ENCODE results near the gene LILRA1. TPM values are rescaled to one million over a fixed set of nuclear protein-coding genes. Genes with fewer than 3 reads are reported as not detected.
"Not testable (repeated sequence)": the region's sequence is repeated elsewhere in the genome, so short reads cannot be mapped to it uniquely, and the experiment has no call there.

LILRA1 gene
- total and polyA plus RNA-seq, 10 of the 15 experiments (the other 5 are each of a cell fraction or from before 2014, with no cell fraction given) = 0.04 TPM; not detected in 9

DNA sequence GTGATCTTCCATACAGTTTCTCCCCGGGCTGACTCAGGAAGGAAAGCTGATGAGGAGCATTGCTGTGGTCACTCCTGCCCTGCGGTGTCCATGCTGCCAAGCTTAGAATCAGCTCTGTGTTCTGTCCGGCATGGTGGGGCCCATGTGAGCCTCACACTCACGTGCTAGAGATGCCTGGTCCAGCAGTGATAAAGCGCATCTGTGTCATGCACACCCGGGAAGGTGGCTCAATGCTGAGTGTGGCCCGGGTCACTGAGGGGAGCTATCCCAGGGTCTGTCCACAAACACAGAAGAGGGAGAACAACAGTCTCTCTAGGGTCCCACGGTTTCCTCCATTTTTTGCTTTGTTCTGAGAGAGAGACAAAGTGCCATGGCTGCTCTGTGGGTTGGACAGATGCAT is 33.3 kb downstream of the LILRA1 start:
- CTCF ChIA-PET = interaction anchor here (1.0 to 1.5 kb wide), 2 partner anchors 48 to 145 kb away, joined by 6 read pairs; no protein-coding TSS in a partner anchor
- no peak overlapping the region for H3K4me2 ChIP-seq (ENCODE audit: control insufficient read depth, insufficient read depth)
- SMC1A ChIA-PET (ENCODE audit: uncharacterized antibody, unreplicated experiment) = interaction anchor here (0.8 to 1.7 kb wide), 4 partner anchors 9 to 68 kb away, joined by 3 to 8 read pairs (median 4); no protein-coding TSS in a partner anchor
- peaks cover 77% of the 10 kb centered on the region for H3K79me2 ChIP-seq (ENCODE audit: control insufficient read depth, insufficient read depth, low read length)
- ATAC-seq (no peak), DNase-seq (ENCODE audit: low read depth, low spot score) (no peak), FAIRE-seq (no peak)
- intact Hi-C loops (cut with micrococcal nuclease; ENCODE audit: unreplicated experiment) = no loop called here
- no peak overlapping the region for H3K27ac ChIP-seq (ENCODE audit: control insufficient read depth, insufficient read depth)
- no peaks in the 10 kb centered on the region for H3K27me3 ChIP-seq (replicated peaks in 1 of 2; ENCODE audit: control insufficient read depth in 2 of 2, insufficient read depth in 2 of 2, low read length in 1 of 2)
- no TSS peak for BruUV-seq (replicated peaks)
- TF ChIP-seq NFXL1 (IDR thresholded peaks at IDR 0.05; ENCODE audit: borderline replicate concordance) = no peak
- peak; percentile 32; the same call in 1 of the 2 replicates for TF ChIP-seq POLR2A (IDR thresholded peaks at IDR 0.05; ENCODE audit: low read depth, low read length)
- peak in 1 of 2 experiments; percentile 81; a peak in 1 of 4 replicates for TF ChIP-seq BHLHE40 (IDR thresholded peaks at IDR 0.05; ENCODE audit: borderline replicate concordance in 1 of 2, low read depth in 2 of 2, low read length in 1 of 2)
- H3K4me3 ChIP-seq = no peak overlapping the region
- H3K9me3 ChIP-seq (replicated peaks; ENCODE audit: control insufficient read depth, insufficient read depth, low read length) = no peaks in the 10 kb centered on the region; the same call in 2 of the 3 replicates
- no peak overlapping the region for H3K9ac ChIP-seq (ENCODE audit: control insufficient read depth, insufficient read depth, low read length)
- peaks cover 10 to 31% of the 10 kb centered on the region in 2 experiments; a peak in 3 of 4 replicates for H3K36me3 ChIP-seq (ENCODE audit: control insufficient read depth in 2 of 2, insufficient read depth in 2 of 2, low read length in 1 of 2)
- WGBS (ENCODE audit: insufficient coverage, insufficient replicate concordance, low lambda C conversion rate, missing lambda C conversion rate) = 91% methylated on average over 8 of the region's 8 CpGs
- no peaks in the 10 kb centered on the region for H4K20me1 ChIP-seq (ENCODE audit: control insufficient read depth, insufficient read depth)
- no peak overlapping the region for H2AFZ ChIP-seq (ENCODE audit: control insufficient read depth, low read depth, low read length)
- POLR2A ChIA-PET = interaction anchor here (0.5 to 1.8 kb wide), 3 partner anchors 9 to 34 kb away, joined by 3 to 4 read pairs (median 3); no protein-coding TSS in a partner anchor
- in situ Hi-C loops (cut with MboI) = no loop called here
- peaks cover 26% of the 10 kb centered on the region for H3K4me1 ChIP-seq (ENCODE audit: control insufficient read depth, insufficient read depth, low read length)
- RAD21 ChIA-PET (ENCODE audit: unreplicated experiment) = interaction anchor here (1.0 to 1.6 kb wide), 3 partner anchors 9 to 26 kb away, joined by 3 to 4 read pairs (median 4); no protein-coding TSS in a partner anchor

DNA sequence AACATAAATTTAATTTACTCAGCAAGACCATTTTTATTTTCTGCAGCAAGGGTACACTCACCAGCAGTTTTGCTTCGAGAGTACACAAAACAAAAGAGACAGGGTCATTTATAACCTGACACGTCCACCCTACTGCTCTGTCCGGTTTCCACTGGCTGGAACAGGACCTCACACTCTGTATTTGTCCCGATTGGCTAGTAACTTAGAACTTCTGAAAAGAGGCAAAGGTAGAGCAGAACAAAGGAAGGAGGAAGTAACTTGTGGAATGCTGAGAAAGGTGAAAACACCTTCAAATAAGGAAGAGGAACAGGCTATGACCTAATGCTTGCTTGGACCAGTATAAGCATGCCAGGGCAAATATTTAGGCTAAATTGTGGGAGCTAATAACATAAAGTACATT is 34.5 kb downstream of the LILRA1 start:
- H3K4me3 ChIP-seq; FAIRE-seq; ATAC-seq; H4K20me1 ChIP-seq (ENCODE audit: control insufficient read depth, insufficient read depth); H3K9ac ChIP-seq (ENCODE audit: control insufficient read depth, insufficient read depth, low read length); H2AFZ ChIP-seq (ENCODE audit: control insufficient read depth, low read depth, low read length); H3K9me3 ChIP-seq (replicated peaks; ENCODE audit: control insufficient read depth, insufficient read depth, low read length); H3K27me3 ChIP-seq (replicated peaks in 1 of 2; ENCODE audit: control insufficient read depth in 2 of 2, insufficient read depth in 2 of 2, low read length in 1 of 2); intact Hi-C loops (cut with micrococcal nuclease; ENCODE audit: unreplicated experiment); in situ Hi-C loops (cut with MboI); H3K27ac ChIP-seq (ENCODE audit: control insufficient read depth, insufficient read depth); DNase-seq (ENCODE audit: low read depth, low spot score): not testable (repeated sequence)
- 72% methylated on average over 4 of the region's 4 CpGs for WGBS (ENCODE audit: insufficient coverage, insufficient replicate concordance, low lambda C conversion rate, missing lambda C conversion rate)
- ChIA-PET SMC1A (ENCODE audit: uncharacterized antibody, unreplicated experiment) (interaction anchor here (0.6 to 2.0 kb wide), 5 partner anchors 10 to 276 kb away, joined by 3 to 10 read pairs (median 4); no protein-coding TSS in a partner anchor), RAD21 (ENCODE audit: unreplicated experiment) (interaction anchor here (1.2 kb wide), 1 partner anchor 9 kb away, joined by 3 read pairs; no protein-coding TSS in a partner anchor), CTCF (interaction anchor here (1.0 to 1.1 kb wide), 2 partner anchors 46 to 69 kb away, joined by 4 to 5 read pairs; no protein-coding TSS in a partner anchor), POLR2A (interaction anchor here (1.1 to 1.8 kb wide), 2 partner anchors 9 to 10 kb away, joined by 3 to 4 read pairs; no protein-coding TSS in a partner anchor)
- Histone ChIP-seq H3K4me1 (ENCODE audit: control insufficient read depth, insufficient read depth, low read length) (peaks cover 27% of the 10 kb centered on the region), H3K79me2 (ENCODE audit: control insufficient read depth, insufficient read depth, low read length) (peaks cover 66% of the 10 kb centered on the region), H3K36me3 (ENCODE audit: control insufficient read depth in 2 of 2, insufficient read depth in 2 of 2, low read length in 1 of 2) (peaks cover 16 to 31% of the 10 kb centered on the region in 2 experiments; a peak in 3 of 4 replicates), H3K4me2 (ENCODE audit: control insufficient read depth, insufficient read depth) (peak overlapping the region; percentile 7; the same call in 1 of the 2 replicates)
- BruUV-seq (replicated peaks) = TSS peak; percentile 5

Measured in GM12878 (cell line).